Fibroblast of pulmonary artery (primary cell): ENCODE results near the gene ZNF597.
"Not testable (repeated sequence)": the region's sequence is repeated elsewhere in the genome, so short reads cannot be mapped to it uniquely, and the experiment has no call there.

Experiments used
- DNase-seq: peaks from one replicate; pipeline ENCODE4 v3.0.0-alpha.2; 2010; ENCODE audit warnings: low read depth
- H3K4me3 ChIP-seq: replicated peaks from 2 replicates; pipeline ENCODE4 v1.5.1; 2011; ENCODE audit warnings: low read depth, mild to moderate bottlenecking, control low read depth, low read length, moderate library complexity
- TF ChIP-seq, protein P1 (sequence below): IDR thresholded peaks from 2 replicates; pipeline ENCODE4 v1.5.1; 2011; ENCODE audit warnings: mild to moderate bottlenecking, control low read depth, low read length, inconsistent platforms; ENCODE audit errors: missing control alignments

Gene ZNF597

DNA sequence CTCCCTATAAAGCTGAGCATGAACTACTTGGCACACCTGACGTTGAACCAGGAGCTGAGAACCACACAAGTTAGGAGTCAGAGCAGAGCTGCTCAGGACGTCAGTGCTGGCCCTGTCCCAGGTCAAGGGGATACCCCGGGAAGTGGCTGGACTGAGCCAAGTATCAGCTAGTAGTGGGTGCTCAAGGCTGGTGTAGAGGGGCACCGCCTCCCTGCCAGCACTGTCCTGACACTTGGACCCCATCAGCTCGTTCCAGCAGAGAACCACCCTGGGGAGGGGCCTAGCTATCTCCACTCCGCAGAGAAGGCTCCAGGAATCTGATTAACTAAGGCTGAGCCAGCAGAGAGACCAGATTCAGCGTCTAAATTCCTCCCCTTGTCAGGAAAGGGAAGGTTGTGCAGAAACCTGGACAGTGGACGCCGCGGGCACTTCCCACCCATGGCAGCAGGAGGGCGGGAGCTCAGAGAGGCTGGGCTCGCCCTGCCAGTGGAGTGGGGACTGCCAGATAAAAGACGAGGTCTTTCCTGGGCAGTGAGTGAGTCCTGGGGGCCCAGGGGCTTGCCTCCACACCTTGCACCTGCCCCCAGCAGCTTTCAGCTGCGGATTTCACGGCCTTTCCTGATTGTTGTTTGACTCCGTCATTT lies 31.0 kb upstream of the ZNF597 start:
- no peak overlapping the region for H3K4me3 ChIP-seq
- TF ChIP-seq, protein P1, sequence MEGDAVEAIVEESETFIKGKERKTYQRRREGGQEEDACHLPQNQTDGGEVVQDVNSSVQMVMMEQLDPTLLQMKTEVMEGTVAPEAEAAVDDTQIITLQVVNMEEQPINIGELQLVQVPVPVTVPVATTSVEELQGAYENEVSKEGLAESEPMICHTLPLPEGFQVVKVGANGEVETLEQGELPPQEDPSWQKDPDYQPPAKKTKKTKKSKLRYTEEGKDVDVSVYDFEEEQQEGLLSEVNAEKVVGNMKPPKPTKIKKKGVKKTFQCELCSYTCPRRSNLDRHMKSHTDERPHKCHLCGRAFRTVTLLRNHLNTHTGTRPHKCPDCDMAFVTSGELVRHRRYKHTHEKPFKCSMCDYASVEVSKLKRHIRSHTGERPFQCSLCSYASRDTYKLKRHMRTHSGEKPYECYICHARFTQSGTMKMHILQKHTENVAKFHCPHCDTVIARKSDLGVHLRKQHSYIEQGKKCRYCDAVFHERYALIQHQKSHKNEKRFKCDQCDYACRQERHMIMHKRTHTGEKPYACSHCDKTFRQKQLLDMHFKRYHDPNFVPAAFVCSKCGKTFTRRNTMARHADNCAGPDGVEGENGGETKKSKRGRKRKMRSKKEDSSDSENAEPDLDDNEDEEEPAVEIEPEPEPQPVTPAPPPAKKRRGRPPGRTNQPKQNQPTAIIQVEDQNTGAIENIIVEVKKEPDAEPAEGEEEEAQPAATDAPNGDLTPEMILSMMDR, result no peak
- DNase-seq, result no peak

DNA sequence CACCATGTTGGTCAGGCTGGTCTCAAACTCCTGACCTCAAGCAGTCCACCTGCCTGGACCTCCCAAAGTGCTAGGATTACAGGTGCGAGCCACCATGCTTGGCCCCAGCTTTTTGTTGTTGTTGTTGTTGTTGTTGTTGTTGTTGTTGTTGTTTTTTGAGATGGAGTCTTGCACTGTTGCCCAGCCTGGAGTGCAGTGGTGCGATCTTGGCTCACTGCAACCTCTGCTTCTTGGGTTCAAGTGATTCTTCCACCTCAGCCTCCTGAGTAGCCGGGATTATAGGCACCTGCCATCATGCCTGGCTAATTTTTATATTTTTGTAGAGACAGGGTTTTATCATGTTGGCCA lies 30.3 kb upstream of the ZNF597 start:
- DNase-seq, H3K4me3 ChIP-seq: not testable (repeated sequence)

DNA sequence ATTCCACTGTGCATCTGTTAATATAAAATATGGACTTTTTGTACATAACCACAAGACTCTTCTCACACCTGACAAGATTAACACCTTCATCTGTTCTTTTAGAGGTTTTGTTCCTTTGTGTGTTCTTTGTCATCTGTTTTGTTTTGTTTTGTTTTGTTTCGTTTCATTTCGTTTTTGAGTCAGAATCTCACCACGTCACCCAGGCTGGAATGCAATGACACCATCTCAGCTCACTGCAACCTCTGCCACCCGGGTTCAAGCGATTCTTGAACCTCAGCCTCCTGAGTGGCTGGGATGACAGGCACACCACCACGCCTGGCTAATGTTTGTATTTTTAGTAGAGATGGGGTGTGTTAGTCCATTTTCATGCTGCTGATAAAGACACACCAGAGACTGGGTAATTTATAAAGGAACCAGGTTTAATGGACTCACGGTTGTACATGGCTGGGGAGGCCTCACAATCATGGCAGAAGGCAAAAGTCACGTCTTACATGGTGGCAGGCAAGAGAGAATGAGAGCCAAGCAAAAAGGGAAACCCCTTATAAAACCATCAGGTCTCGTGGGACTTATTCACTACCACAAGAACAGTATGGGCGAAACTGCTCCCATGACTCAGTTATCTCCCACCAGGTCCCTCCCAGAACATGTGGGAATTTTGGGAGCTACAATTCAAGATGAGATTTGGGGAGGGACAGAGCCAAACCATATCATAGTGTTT lies 29.7 kb upstream of the ZNF597 start:
- no peak for DNase-seq
- TF ChIP-seq, protein P1, result no peak
- H3K4me3 ChIP-seq, result no peak overlapping the region

DNA sequence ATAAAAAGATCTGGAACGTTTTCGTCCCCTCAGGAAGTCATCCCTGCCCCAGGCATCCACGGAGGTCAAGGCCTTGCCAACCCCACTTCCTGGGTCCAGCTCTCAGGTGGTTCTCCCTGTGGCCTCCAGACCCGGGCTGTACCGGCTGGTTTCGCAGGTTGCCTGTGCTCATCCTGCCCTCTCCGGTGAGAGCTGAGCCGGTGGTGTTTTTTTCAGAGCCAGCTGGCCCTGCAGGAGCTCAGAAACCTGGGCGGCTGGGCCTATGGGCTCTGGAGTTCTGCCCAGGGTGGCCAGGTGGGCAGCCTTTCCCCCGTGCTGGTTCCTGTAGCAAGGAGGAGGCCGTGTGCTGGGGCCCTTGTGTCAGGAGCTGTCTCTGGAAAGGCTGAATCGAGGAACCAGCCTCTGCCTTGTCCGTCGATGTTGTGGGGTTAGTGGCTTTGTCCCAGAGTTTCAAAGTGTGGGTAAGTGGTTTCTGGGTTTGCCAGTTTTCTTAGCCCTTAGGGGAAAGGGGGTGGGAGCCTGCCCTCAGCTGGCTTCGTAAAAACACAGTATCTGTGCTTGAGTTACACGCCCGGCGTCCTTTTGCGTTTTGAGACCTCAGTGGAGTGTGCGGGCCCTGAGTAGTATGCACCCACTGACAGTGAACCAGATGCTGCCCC lies 28.3 kb upstream of the ZNF597 start:
- no peak overlapping the region for H3K4me3 ChIP-seq
- DNase-seq, result no peak

DNA sequence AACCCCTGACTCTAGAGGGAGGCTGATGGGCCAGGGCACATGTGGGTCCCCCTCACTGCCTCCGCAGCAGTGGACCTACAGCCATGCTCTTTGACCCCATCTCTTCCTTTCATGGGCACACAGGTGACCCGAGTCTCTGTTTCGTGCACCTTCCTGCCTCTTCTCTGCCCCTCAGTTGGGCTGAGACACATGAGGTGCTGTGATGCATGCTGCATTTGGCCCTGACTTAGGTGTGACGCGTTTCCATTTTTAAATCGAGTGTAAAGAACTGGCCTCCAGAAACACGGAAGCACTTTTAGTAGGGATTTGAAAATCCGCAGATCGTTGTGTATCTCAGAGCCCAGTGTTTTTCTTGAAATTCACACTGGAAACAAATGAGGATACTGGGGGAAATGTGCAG lies 27.4 kb upstream of the ZNF597 start:
- TF ChIP-seq, protein P1, result no peak
- no peak overlapping the region for H3K4me3 ChIP-seq
- DNase-seq, result no peak

More for the DNA sequence above, 28.3 kb upstream of the ZNF597 start:
- TF ChIP-seq, protein P1, result no peak

DNA sequence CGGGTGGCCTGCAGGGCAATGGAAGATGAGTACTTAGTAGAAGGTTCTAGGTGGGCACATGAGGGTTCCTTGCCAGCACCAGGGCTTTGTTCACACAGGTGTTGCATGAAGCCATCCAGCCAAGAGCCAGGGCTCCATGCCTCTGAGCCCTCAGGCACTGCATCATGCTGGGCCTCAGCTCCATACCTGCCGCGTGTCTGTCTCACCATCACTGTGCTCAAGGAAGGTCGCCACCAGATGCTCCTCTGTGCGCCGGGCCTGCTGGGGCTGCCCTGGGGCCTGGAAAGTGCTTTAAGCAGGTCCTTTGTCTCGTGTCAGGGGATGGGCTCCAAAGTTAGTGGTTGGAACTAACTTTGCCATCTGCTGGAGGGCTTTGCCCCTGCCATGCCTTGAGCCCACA lies 26.4 kb upstream of the ZNF597 start:
- no peak overlapping the region for H3K4me3 ChIP-seq
- no peak for DNase-seq
- TF ChIP-seq, protein P1, result no peak

DNA sequence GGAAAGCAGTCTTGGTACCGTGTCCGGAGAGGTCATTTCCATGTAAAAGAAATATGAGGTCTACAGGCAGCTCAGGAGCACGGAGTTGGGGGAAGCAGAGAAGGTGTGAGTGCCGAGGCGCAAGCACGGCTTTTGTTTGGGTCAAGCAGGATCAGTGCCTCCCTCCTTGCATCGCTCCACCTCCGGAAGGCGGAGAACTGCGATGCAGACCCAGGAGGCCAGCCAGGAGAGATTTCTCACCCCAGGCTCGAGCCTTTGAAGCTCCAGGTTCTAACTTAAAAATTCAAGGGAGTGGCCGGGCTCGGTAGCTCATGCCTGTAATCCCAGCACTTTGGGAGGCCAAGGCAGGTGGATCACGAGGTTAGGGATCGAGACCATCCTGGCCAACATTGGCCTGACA lies 25.2 kb upstream of the ZNF597 start:
- H3K4me3 ChIP-seq, result no peak overlapping the region
- TF ChIP-seq, protein P1, result no peak
- no peak for DNase-seq
